ENCODE results near the gene DCAF6.
"Not testable (repeated sequence)": the region's sequence is repeated elsewhere in the genome, so short reads cannot be mapped to it uniquely, and the experiment has no call there.

The DCAF6 gene

GRCh38 chr1:168032029-168032428 lies 95.5 kb downstream of the DCAF6 start:
- no peak for DNase-seq

GRCh38 chr1:168035345-168035744 lies 98.9 kb downstream of the DCAF6 start:
- no peak for DNase-seq

DNA sequence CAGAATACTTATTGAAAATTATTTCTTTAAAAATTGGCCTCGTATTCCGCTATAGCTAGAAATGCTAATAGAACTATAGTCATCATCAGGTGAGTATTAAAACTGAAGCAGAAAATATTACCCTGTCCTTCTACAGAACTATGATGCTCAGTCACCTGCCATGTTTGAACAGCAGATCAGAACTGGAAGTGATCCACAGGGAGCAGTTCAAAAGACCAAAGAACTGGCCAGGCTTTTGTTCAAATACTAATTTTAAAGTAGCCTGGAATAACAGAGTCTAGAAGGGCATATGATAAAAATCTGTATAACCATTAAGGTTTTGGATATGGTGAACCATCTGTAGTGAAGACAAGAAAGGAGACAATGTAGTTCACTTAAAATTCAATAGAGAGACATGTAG lies 105.9 kb downstream of the DCAF6 start:
- no peak for DNase-seq

DNA sequence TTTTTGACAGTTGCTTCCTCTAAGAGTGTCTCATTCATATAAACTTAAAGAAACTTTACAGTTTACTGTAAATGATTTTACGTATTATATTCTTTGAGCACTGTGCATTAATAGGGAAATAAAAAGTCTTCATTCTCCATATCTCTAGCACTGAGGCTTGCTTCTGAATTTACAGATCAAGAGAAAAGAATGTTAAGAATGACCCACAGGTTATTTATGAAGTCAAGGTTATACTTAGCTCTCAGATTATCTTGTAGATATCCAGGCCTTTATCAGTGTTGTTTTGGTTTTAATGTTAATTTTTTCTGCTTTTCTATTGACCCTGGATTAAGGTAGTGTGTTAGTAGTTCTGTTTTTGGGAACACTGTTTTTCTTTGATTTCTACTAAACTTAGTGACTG lies 108.8 kb downstream of the DCAF6 start:
- no peak for DNase-seq

GRCh38 chr1:168050307-168050706 lies 113.8 kb downstream of the DCAF6 start:
- no peak for DNase-seq

DNA sequence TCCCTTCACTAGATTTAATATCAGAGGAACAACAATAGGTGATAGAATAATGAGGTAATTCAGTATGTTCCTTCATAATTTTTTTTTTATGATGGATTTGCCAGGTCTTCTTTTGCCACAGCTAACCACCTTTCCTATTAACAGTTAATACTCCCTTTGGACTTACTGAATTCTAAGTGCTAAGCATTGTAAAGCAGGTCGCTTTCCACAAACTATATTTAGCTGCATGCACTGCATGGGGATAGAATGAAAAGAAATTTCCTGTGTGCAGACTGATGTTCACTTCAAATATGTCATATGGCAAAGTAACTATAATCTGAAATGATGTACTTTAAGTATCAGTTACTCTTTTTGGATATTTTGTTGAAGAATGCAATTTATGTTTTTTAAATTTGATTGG lies 114.4 kb downstream of the DCAF6 start:
- no peak for DNase-seq

DNA sequence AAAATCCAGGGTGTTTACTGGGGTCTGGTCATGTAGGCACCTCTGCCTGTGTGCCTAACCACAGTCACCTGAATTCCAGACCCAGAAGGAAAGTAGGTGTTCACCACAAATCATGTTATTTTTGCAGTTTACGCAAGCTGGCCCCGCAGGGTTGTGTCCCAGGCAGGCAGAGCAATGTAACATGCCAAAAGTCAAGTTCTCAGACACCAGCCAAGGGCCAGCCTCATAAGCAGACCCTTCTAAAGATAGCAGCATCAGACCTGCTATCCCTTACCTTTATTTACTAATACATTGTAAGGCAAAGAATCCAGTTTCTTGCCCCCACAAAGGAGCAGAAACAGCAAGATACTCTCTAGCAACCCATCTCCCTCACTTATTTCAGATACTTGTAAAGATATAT lies 117.2 kb downstream of the DCAF6 start:
- DNase-seq, result no peak

DNA sequence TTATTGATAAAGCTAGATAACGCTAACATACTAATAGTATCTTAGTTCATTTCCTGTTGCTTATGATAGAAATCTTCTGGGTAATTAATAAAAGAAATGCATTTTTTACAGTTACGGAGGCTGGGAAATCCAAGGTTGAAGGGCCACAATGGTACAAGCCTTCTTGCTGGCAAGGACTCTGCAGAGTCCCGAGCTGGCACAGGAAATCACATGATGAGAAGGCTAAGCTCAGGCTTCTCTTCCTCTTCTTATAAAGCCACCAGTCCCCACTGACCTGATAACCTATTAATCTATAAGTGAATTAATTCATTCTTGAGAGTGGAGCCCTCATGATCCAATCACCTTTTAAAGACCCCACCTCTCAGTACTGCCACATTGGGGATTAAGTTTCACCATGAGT lies 117.6 kb downstream of the DCAF6 start:
- DNase-seq, result no peak

- not testable (repeated sequence) for DNase-seq
Observed at GRCh38 chr1:168056152-168056551, 119.7 kb downstream of the DCAF6 start.

DNA sequence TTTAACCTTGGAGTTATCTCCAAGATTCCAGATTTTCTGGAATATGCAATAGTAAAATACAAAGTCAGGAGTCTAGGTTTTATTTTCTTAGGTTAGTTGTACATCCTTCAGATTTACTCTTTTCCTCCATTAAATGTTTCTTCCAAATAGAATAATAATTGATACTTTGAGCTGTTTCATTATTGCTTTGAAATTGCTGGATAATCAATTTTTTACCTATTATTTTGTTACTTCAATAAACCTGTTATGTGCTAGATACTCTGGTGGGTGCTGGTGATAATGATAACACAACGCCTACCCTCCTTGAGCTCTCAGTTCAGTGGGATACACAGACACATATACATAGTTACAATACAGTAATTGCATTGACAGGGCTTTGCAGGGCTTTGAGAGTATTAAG lies 120.9 kb downstream of the DCAF6 start:
- DNase-seq, result no peak

DNA sequence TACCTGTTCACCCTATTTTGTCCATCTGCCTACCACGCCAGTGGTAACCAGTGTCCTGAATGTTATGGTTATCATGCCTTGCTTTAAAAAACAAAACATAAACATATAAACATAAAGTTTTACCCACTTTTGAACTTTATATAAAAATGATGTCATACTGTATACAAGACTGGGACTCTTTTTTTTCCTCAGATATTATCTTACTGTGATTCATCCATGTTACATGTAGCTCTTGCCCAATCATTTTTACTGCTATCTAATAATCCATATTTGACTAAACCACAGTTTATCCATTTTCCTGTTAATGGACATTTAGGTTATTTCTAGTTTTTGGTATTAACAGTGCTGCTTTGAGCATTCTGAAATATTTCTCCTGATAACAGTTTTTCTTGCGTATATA lies 121.4 kb downstream of the DCAF6 start:
- no peak for DNase-seq

DNA sequence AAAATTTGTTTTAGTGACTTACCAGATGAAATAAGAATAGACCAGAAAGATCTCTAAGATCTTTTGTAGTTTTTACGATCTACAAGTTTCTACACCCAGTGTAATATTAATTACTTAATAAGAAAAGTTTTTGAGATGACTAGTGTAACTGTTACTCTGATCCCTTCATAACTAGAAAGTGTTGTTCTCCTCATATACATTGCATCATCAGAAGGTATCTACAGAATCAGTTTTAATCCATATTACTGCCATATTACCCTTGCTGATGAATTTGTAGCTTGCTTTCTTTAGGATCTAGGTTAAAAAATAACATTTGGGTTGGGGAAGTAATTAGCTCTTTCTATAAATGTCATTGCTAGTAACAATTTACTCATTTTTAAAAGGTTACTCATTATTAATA lies 127.7 kb downstream of the DCAF6 start:
- no peak for DNase-seq

GRCh38 chr1:168065506-168065905 lies 129.0 kb downstream of the DCAF6 start:
- no peak for DNase-seq

GRCh38 chr1:168069384-168069783 lies 132.9 kb downstream of the DCAF6 start:
- DNase-seq, result no peak

GRCh38 chr1:168079761-168080160 lies 143.3 kb downstream of the DCAF6 start:
- DNase-seq, result no peak

GRCh38 chr1:168081373-168082007 lies 145.0 kb downstream of the DCAF6 start:
- no peak for DNase-seq

- peak; percentile 29 for DNase-seq
Observed at GRCh38 chr1:168082008-168082876, 145.8 kb downstream of the DCAF6 start.

- no peak for DNase-seq
Observed at GRCh38 chr1:168083456-168084325, 147.2 kb downstream of the DCAF6 start.

DNA sequence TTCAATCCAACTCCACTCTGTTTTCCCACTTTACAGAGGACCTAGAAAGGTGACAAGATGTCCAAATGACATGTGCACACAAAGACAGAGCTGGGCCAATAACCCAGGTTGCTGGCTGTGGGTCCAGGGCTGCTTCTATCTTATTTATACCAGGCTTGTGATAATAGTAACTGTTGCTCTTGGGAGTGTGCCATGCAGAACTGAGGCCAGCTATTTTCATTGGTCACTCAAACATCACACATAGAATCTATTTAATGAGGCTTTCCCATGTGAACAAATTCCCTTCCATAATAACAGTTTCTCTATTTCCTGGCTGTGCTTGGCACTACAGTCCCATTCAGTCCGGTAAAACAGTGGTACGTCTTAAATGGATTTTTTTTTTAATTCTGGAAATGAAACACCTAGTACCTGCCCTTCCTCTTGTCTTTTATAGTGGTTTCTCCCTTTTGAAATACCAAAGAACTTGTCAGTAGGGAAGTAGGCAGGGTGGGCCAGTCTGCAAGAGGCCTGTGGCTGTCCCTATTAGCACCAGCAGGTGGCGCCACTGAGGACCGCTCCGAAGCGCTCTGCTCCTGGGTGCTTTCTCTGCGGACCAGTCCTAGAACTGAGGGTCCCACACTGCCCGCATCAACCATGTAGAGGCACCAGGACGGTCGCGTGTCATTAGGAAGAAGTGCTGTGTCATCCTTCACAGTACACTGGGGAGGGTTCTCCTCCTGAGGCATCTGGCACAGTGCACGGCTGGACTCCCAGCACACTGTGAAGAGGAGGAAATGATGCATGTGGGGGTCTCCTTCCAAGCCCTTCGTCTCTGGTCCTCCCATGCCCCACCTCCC lies 148.1 kb downstream of the DCAF6 start:
- peak; percentile 39 for DNase-seq

DNA sequence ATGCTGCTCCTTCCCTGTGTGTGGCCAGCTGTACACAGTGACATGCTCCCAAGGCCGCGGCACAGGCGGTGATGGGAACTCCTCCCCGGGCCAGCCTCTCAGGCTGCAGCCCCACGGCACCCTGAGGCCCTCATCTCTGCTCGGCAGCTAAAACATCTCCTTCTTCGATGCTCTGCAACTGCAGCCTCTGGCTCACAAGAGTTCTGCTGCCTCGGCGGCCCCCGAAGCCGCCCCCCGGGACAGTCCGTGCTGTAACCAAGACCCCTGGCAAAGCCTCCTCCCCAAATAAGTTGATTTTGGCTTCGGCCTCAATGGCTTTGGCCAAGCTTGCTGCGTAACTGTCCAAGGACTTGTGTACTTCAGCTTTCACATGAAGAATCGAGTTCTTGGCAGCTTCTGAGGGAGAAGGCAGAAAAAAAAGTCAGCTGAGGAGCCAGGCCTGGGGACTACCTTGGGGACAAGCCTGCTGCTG lies 149.0 kb downstream of the DCAF6 start:
- no peak for DNase-seq

GRCh38 chr1:168086438-168086837 lies 150.0 kb downstream of the DCAF6 start:
- no peak for DNase-seq

- no peak for DNase-seq
Observed at GRCh38 chr1:168087696-168088095, 151.2 kb downstream of the DCAF6 start.

All from activated CD4-positive, alpha-beta T cell treated with anti-CD3 and anti-CD28 coated beads for 1 hour (primary cell).